Neural progenitor cell (in vitro differentiated cells): ENCODE data around the gene P2RX5.

Experiments used
- CTCF ChIP-seq: fragments of 200-600 bp; sonication (generic); IDR thresholded peaks from 2 replicates; pipeline ENCODE4 v1.5.1; 2017; ENCODE audit warnings: antibody characterized with exemption, mild to moderate bottlenecking
- EZH2 ChIP-seq: fragments of 200-600 bp; sonication (generic); IDR thresholded peaks from 2 replicates; pipeline ENCODE4 v1.6.1; 2017; ENCODE audit warnings: antibody characterized with exemption, mild to moderate bottlenecking, moderate library complexity
- EZH2phosphoT487 ChIP-seq: fragments of 200-600 bp; sonication (generic); IDR thresholded peaks from 2 replicates; pipeline ENCODE4 v1.6.1; 2017; ENCODE audit warnings: antibody characterized with exemption

GRCh38 chr17:3678821-3679530, 17.0 kb downstream of the P2RX5 start:
- TF ChIP-seq CTCF = no peak
- no peak for TF ChIP-seq EZH2phosphoT487
- no peak for TF ChIP-seq EZH2
